Measurements from ENCODE around the gene DGKD.

DGKD gene

DNA sequence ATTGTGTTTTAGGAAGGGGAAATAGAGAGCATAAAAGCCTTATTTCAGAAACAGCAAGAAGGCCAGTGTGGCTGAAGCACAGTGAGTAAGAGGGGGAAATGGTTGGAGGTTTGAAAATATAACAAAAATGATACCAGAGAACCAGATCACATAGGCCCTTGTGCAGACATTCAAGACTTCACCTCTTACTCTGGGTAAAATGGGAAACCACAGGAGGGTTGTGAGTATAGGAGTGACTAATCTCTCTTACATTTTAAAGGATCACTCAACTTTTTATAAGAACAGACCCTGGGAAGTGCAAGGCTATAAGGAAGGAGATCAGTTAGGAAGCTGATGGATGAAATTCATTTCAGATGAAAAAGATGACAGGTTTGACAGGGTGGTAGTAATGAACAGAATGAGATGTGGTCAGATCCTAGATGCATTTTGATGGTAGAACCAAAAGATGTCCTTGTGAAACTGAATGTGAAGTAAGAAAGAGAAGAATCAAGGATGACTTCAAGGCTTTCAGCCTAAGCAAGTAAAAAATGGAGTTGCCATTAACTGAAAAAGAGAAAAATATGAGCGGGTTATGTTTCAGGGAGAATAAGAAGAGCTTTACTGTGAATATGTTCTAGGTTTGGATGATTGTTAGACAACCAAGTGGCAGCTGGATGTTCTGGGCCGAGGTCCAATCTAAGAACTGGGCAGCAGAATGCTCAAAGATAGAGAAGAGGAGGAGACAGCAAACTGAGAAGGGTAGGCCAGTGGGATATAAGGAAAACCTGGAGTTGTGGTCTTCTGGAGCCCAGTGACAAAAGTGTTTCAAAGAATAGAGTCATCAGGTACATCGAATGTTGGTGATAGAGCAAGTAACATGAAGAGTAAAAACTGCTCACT lies 147.1 kb downstream of the DGKD start:
- DNase-seq (ENCODE audit: low spot score), result peak; percentile 12

- no peak for DNase-seq (ENCODE audit: low spot score)
Measured at GRCh38 chr2:233503481-233503880, 149.2 kb downstream of the DGKD start.

DNA sequence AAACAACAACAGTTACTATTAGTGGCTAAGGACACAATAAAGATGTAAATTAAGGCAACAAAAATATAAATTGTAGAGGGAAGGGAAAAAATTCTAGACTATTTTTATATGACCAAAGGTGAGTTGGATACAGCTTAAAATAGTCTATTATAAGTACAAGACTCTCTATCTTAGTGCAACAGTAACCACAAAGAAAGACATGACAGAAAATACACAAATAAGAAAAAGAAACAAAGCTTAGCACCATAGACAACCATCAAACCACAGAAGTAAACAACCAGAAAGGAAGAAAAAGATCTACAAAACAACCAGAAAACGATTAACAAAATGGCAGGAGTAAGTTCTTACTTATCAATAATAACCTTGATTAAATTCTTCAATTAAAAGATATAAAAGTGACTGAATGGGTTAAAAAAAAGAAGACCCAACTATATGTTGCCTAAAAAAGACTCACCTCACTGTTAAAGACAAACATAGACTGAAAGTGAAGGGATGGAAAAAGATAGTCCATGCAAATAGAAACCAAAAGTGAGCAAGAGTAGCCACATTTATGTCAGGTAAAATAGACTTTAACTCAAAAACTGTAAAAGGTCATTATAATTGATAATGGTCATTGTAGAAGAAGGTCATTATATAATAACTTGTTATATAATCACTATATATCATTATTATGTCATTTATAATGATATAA lies 149.8 kb downstream of the DGKD start:
- no peak for DNase-seq (ENCODE audit: low spot score)

GRCh38 chr2:233513953-233514655 lies 159.8 kb downstream of the DGKD start:
- no peak for DNase-seq (ENCODE audit: low spot score)

- no peak for DNase-seq (ENCODE audit: low spot score)
Measured at GRCh38 chr2:233519787-233520611, 165.7 kb downstream of the DGKD start.
